Neural cell (in vitro differentiated cells): ENCODE measurements around the gene DCLK1. TPM values are rescaled to one million over a fixed set of nuclear protein-coding genes. Genes with fewer than 3 reads are reported as not detected.

Experiments
- H2AFZ ChIP-seq: fragments of 200-600, 300-800 bp; sonication (generic), shearing (Covaris generic); 2 replicates; pipeline ENCODE4 v1.6.0; 2014; ENCODE audit warnings: low read depth, mild to moderate bottlenecking, antibody characterized with exemption, low read length, moderate library complexity
- H3F3A ChIP-seq: fragments of 200-600 bp; shearing (Covaris generic); 2 replicates; pipeline ENCODE4 v1.6.1; 2016; ENCODE audit warnings: mild to moderate bottlenecking, moderate library complexity, mixed read lengths, antibody characterized with exemption, low read length; ENCODE audit not compliant: insufficient read depth, poor library complexity, severe bottlenecking
- H3K27ac ChIP-seq: fragments of 200-600, 300-800 bp; sonication (generic), shearing (Covaris generic); 2 replicates; pipeline ENCODE4 v1.5.1; 2014; ENCODE audit warnings: mild to moderate bottlenecking, low read length, moderate library complexity
- H3K27me3 ChIP-seq: fragments of 300-800, 200-600 bp; sonication (generic), shearing (Covaris generic); 2 replicates; pipeline ENCODE4 v1.6.0; 2014; ENCODE audit warnings: mild to moderate bottlenecking, low read depth, low read length, moderate library complexity; ENCODE audit not compliant: insufficient read depth
- H3K36me3 ChIP-seq: fragments of 300-800, 200-600 bp; sonication (generic), shearing (Covaris generic); 2 replicates; pipeline ENCODE4 v1.5.1; 2014; ENCODE audit warnings: mild to moderate bottlenecking, antibody characterized with exemption, low read length, moderate library complexity; ENCODE audit not compliant: insufficient read depth
- H3K4me2 ChIP-seq: fragments of 300-800, 200-600 bp; sonication (generic), shearing (Covaris generic); 2 replicates; pipeline ENCODE4 v1.6.0; 2014; ENCODE audit warnings: mild to moderate bottlenecking, low read length
- H3K4me3 ChIP-seq: fragments of 300-800, 200-600 bp; sonication (generic), shearing (Covaris generic); 2 replicates; pipeline ENCODE4 v1.5.1; 2014; ENCODE audit warnings: mild to moderate bottlenecking, low read length, moderate library complexity
- H3K79me2 ChIP-seq: fragments of 200-600 bp; shearing (Covaris generic); replicated peaks from 2 replicates; pipeline ENCODE4 v1.6.0; 2014; ENCODE audit warnings: mild to moderate bottlenecking, low read length, moderate library complexity; ENCODE audit not compliant: insufficient read depth
- H3K9ac ChIP-seq: fragments of 300-800, 200-600 bp; sonication (generic), shearing (Covaris generic); 2 replicates; pipeline ENCODE4 v1.6.1; 2016; ENCODE audit warnings: mild to moderate bottlenecking, low read length, mixed read lengths
- H3K9me2 ChIP-seq: fragments of 200-600 bp; shearing (Covaris generic); 2 replicates; pipeline ENCODE4 v1.6.1; 2016; ENCODE audit warnings: mild to moderate bottlenecking, low read length, mixed read lengths; ENCODE audit not compliant: insufficient read depth
- H3K9me3 ChIP-seq: fragments of 200-600, 300-800 bp; sonication (generic), shearing (Covaris generic); 2 replicates; pipeline ENCODE4 v1.6.1; 2016; ENCODE audit warnings: mild to moderate bottlenecking, mixed run types, low read length, moderate library complexity, mixed read lengths
- H4K20me1 ChIP-seq: fragments of 200-600 bp; shearing (Covaris generic); 2 replicates; pipeline ENCODE4 v1.6.1; 2016; ENCODE audit warnings: mild to moderate bottlenecking, mixed run types; ENCODE audit not compliant: insufficient read depth
- EP300 ChIP-seq: fragments of 450-650 bp; conservative IDR thresholded peaks from 2 replicates; pipeline ENCODE4 v1.6.1; 2014; ENCODE audit warnings: antibody characterized with exemption, mild to moderate bottlenecking, moderate library complexity; ENCODE audit not compliant: poor library complexity, severe bottlenecking
- EZH2 ChIP-seq: fragments of 200-600, 300-800 bp; shearing (Covaris generic), sonication (generic); IDR thresholded peaks from 2 replicates; pipeline ENCODE4 v1.6.1; 2014; ENCODE audit warnings: antibody characterized with exemption, low read length, borderline replicate concordance, mild to moderate bottlenecking; ENCODE audit not compliant: insufficient read depth, poor library complexity, severe bottlenecking
- POLR2AphosphoS5 ChIP-seq: IDR thresholded peaks from 2 replicates; pipeline ENCODE4 v1.6.1; 2012
- SMC3 ChIP-seq: fragments of 450-650 bp; conservative IDR thresholded peaks from 2 replicates; pipeline ENCODE4 v1.6.1; 2014; ENCODE audit warnings: antibody characterized with exemption, mild to moderate bottlenecking, moderate library complexity; ENCODE audit not compliant: poor library complexity
- TAF1 ChIP-seq: IDR thresholded peaks from 2 replicates; pipeline ENCODE4 v1.6.1; 2012; ENCODE audit warnings: low read depth
- polyA plus RNA-seq: library from polyadenylated mRNA; depleted of rRNA; stranded (reverse); fragments of >200 nt; gene quantifications from 2 replicates; pipeline ENCODE4 v1.2.3, GENCODE V29; 2014
- TF ChIP-seq, protein P1 (sequence below): fragments of 450-650 bp; IDR thresholded peaks from 2 replicates; pipeline ENCODE4 v1.5.1; 2014; ENCODE audit warnings: antibody characterized with exemption, mild to moderate bottlenecking, moderate library complexity; ENCODE audit not compliant: poor library complexity, severe bottlenecking

The DCLK1 gene
- polyA plus RNA-seq, 1 donor from 2014 or later, result 124 TPM

DNA sequence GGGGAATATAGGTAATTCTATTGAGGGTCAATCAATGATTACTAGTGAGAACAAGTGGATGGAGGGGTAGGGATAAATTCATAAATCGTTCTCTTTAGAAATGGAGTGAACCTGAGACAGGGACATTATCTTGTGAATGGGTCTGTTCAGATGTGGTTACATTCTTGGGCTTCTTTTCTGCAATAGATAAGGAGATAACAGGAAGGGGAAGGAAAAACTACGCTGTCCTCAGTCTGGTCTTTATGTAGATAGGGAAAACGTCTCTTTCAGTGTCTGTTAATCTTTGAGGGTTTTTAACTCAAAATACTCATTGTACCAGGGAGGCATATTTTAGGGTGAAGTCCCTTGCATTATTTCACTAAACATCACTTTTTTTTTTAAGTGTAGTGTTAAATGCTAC, 388.0 kb downstream of the DCLK1 start:
- TF ChIP-seq SMC3 (no peak), EP300 (no peak), POLR2AphosphoS5 (no peak), TAF1 (no peak)
- TF ChIP-seq, protein P1, sequence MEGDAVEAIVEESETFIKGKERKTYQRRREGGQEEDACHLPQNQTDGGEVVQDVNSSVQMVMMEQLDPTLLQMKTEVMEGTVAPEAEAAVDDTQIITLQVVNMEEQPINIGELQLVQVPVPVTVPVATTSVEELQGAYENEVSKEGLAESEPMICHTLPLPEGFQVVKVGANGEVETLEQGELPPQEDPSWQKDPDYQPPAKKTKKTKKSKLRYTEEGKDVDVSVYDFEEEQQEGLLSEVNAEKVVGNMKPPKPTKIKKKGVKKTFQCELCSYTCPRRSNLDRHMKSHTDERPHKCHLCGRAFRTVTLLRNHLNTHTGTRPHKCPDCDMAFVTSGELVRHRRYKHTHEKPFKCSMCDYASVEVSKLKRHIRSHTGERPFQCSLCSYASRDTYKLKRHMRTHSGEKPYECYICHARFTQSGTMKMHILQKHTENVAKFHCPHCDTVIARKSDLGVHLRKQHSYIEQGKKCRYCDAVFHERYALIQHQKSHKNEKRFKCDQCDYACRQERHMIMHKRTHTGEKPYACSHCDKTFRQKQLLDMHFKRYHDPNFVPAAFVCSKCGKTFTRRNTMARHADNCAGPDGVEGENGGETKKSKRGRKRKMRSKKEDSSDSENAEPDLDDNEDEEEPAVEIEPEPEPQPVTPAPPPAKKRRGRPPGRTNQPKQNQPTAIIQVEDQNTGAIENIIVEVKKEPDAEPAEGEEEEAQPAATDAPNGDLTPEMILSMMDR, result no peak
- H3F3A ChIP-seq, result no peaks in the 10 kb centered on the region
- no peak overlapping the region for H3K4me3 ChIP-seq
- no peak overlapping the region for H2AFZ ChIP-seq
- no peak overlapping the region for H3K27ac ChIP-seq
- no peaks in the 10 kb centered on the region for H3K79me2 ChIP-seq
- no peaks in the 10 kb centered on the region for H3K36me3 ChIP-seq
- H3K4me2 ChIP-seq, result no peak overlapping the region
- no peaks in the 10 kb centered on the region for H3K9me2 ChIP-seq
- no peaks in the 10 kb centered on the region for H3K9me3 ChIP-seq
- no peaks in the 10 kb centered on the region for H3K27me3 ChIP-seq
- H4K20me1 ChIP-seq, result no peaks in the 10 kb centered on the region
- H3K9ac ChIP-seq, result no peak overlapping the region

DNA sequence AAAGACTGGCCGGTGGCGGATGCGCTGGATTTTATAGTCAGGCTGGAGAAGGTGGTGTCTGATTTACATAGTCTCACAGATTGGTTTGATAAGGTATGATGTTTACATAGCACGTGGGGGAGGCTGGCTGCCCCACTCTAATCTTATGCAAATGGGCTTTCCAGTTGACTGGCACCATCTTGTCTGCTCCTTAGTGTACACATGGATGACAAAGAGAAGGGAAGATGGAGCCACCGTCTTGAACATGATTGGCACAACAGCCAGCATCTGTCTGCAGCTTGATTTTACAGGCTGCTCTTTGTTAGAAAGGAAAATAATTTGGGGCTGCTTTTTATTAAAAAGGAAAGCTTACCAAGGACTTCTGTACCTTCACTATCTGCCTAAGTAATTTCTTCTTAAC, 389.5 kb downstream of the DCLK1 start:
- no peak for TF ChIP-seq TAF1
- no peak for TF ChIP-seq EZH2
- TF ChIP-seq POLR2AphosphoS5, result no peak
- Histone ChIP-seq H3K27ac (no peak overlapping the region), H3K9me3 (no peaks in the 10 kb centered on the region), H3K9me2 (no peaks in the 10 kb centered on the region), H3F3A (no peaks in the 10 kb centered on the region), H3K4me3 (no peak overlapping the region), H4K20me1 (no peaks in the 10 kb centered on the region), H3K27me3 (no peaks in the 10 kb centered on the region), H3K9ac (no peak overlapping the region), H3K4me2 (no peak overlapping the region), H3K79me2 (no peaks in the 10 kb centered on the region), H3K36me3 (no peaks in the 10 kb centered on the region), H2AFZ (no peak overlapping the region)

DNA sequence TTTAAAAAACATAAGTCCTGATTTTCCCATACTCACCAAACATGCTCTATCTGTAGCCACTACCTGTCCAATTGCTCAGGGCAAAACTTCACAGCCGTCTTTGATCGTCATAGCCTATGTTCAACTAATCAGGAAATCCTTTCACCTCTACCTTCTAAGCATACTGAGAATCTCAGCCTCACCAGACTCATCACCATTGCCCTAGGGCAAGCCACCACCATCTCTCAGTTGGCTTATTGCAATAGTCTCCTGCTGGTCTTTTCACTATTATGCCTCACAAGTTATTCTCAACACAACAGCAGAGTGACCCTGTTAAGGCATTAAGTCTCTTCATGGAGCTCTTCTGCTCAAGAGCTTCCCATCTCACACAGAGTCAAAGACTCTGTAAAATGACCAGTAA, 394.3 kb downstream of the DCLK1 start:
- no peaks in the 10 kb centered on the region for H3K79me2 ChIP-seq
- no peaks in the 10 kb centered on the region for H3K27me3 ChIP-seq
- H3K27ac ChIP-seq, result no peak overlapping the region
- H3K9me2 ChIP-seq, result no peaks in the 10 kb centered on the region
- H4K20me1 ChIP-seq, result no peaks in the 10 kb centered on the region
- no peak overlapping the region for H3K9ac ChIP-seq
- no peaks in the 10 kb centered on the region for H3F3A ChIP-seq
- H3K4me2 ChIP-seq, result no peak overlapping the region
- H2AFZ ChIP-seq, result no peak overlapping the region
- TF ChIP-seq, protein P1, result no peak
- TF ChIP-seq SMC3, result no peak
- TF ChIP-seq EP300, result no peak
- no peaks in the 10 kb centered on the region for H3K36me3 ChIP-seq
- no peaks in the 10 kb centered on the region for H3K9me3 ChIP-seq
- H3K4me3 ChIP-seq, result no peak overlapping the region
